Dendritic cell treated with granulocyte-macrophage colony-stimulating factor and Interleukin-4, amounts not matched to agents 40 ng/mL and 50 ng/mL, for 4 days (primary cell): Measurements from ENCODE around the gene NF1.
"Not testable (repeated sequence)": the region's sequence is repeated elsewhere in the genome, so short reads cannot be mapped to it uniquely, and the experiment has no call there.

ENCODE experiments used
- H3K27ac Mint-ChIP-seq: one replicate; pipeline ENCODE4 v1.8.0; 2022; ENCODE audit warnings: mild to moderate bottlenecking, mixed read lengths
- H3K27me3 Mint-ChIP-seq: one replicate; pipeline ENCODE4 v1.8.0; 2022; ENCODE audit warnings: mild to moderate bottlenecking, mixed read lengths
- H3K36me3 Mint-ChIP-seq: one replicate; pipeline ENCODE4 v1.8.0; 2022; ENCODE audit warnings: low read depth, mixed read lengths
- H3K4me1 Mint-ChIP-seq: one replicate; pipeline ENCODE4 v1.8.0; 2022; ENCODE audit warnings: low read depth, mixed read lengths
- H3K4me3 Mint-ChIP-seq: one replicate; pipeline ENCODE4 v1.8.0; 2022; ENCODE audit warnings: mild to moderate bottlenecking, moderate library complexity, mixed read lengths
- H3K9me3 Mint-ChIP-seq: one replicate; pipeline ENCODE4 v1.8.0; 2022; ENCODE audit warnings: mixed read lengths
- intact Hi-C: fragments of 100-400 bp; cut with micrococcal nuclease; formaldehyde crosslinking; loops from one replicate; pipeline ENCODE4 v1.15.0; 2022

NF1 gene

GRCh38 chr17:31251105-31251969, 156.6 kb downstream of the NF1 start:
- Mint-ChIP-seq H3K27ac (no peak overlapping the region), H3K4me3 (no peak overlapping the region), H3K27me3 (no peaks in the 10 kb centered on the region), H3K9me3 (no peaks in the 10 kb centered on the region), H3K36me3 (peaks cover 9% of the 10 kb centered on the region), H3K4me1 (peaks cover 4% of the 10 kb centered on the region)
- intact Hi-C loops = no loop called here

- H3K36me3 Mint-ChIP-seq = peaks cover 4% of the 10 kb centered on the region
- intact Hi-C loops = no loop called here
- H3K4me3 Mint-ChIP-seq = no peak overlapping the region
- H3K9me3 Mint-ChIP-seq = no peaks in the 10 kb centered on the region
- H3K27me3 Mint-ChIP-seq = no peaks in the 10 kb centered on the region
- H3K4me1 Mint-ChIP-seq = peaks cover 4% of the 10 kb centered on the region
- no peak overlapping the region for H3K27ac Mint-ChIP-seq
Observed at GRCh38 chr17:31251970-31252328, 157.2 kb downstream of the NF1 start.

- intact Hi-C loops = no loop called here
- no peak overlapping the region for H3K4me3 Mint-ChIP-seq
- no peak overlapping the region for H3K27ac Mint-ChIP-seq
- peaks cover 4% of the 10 kb centered on the region for H3K4me1 Mint-ChIP-seq
- H3K36me3 Mint-ChIP-seq = no peaks in the 10 kb centered on the region
- H3K9me3 Mint-ChIP-seq = no peaks in the 10 kb centered on the region
- H3K27me3 Mint-ChIP-seq = no peaks in the 10 kb centered on the region
Observed at GRCh38 chr17:31252741-31253140, 158.0 kb downstream of the NF1 start.

- Mint-ChIP-seq H3K9me3 (no peaks in the 10 kb centered on the region), H3K27ac (no peak overlapping the region), H3K4me3 (no peak overlapping the region), H3K27me3 (no peaks in the 10 kb centered on the region), H3K4me1 (peaks cover 4% of the 10 kb centered on the region), H3K36me3 (peaks cover under 1% of the 10 kb centered on the region)
- intact Hi-C loops = no loop called here
Observed at GRCh38 chr17:31254654-31255053, 159.9 kb downstream of the NF1 start.

- Mint-ChIP-seq H3K36me3 (peaks cover 24% of the 10 kb centered on the region), H3K27me3 (no peaks in the 10 kb centered on the region), H3K4me1 (no peaks in the 10 kb centered on the region), H3K4me3 (no peak overlapping the region), H3K9me3 (no peaks in the 10 kb centered on the region), H3K27ac (no peak overlapping the region)
- intact Hi-C loops = no loop called here
Observed at GRCh38 chr17:31256936-31257335, 162.2 kb downstream of the NF1 start.

GRCh38 chr17:31260151-31260550, 165.4 kb downstream of the NF1 start:
- no peaks in the 10 kb centered on the region for H3K4me1 Mint-ChIP-seq
- intact Hi-C loops = no loop called here
- H3K27me3 Mint-ChIP-seq = no peaks in the 10 kb centered on the region

GRCh38 chr17:31261601-31262000, 166.8 kb downstream of the NF1 start:
- Mint-ChIP-seq H3K27me3 (no peaks in the 10 kb centered on the region), H3K36me3 (peaks cover 44% of the 10 kb centered on the region), H3K9me3 (no peaks in the 10 kb centered on the region), H3K27ac (no peak overlapping the region), H3K4me3 (no peak overlapping the region), H3K4me1 (peaks cover 7% of the 10 kb centered on the region)
- intact Hi-C loops = no loop called here

More at GRCh38 chr17:31260151-31260550, 165.4 kb downstream of the NF1 start:
- Mint-ChIP-seq H3K4me3 (no peak overlapping the region), H3K9me3 (no peaks in the 10 kb centered on the region), H3K27ac (no peak overlapping the region), H3K36me3 (peaks cover 30% of the 10 kb centered on the region)

- H3K9me3 Mint-ChIP-seq, H3K27ac Mint-ChIP-seq, H3K4me1 Mint-ChIP-seq, H3K4me3 Mint-ChIP-seq, intact Hi-C loops, H3K27me3 Mint-ChIP-seq: not testable (repeated sequence)
- peaks cover 58% of the 10 kb centered on the region for H3K36me3 Mint-ChIP-seq
Observed at GRCh38 chr17:31262923-31263322, 168.1 kb downstream of the NF1 start.

- Mint-ChIP-seq H3K4me3 (no peak overlapping the region), H3K36me3 (peaks cover 62% of the 10 kb centered on the region), H3K9me3 (no peaks in the 10 kb centered on the region), H3K27me3 (no peaks in the 10 kb centered on the region), H3K27ac (no peak overlapping the region), H3K4me1 (peaks cover 7% of the 10 kb centered on the region)
- intact Hi-C loops = loop anchor here (5.0 kb wide), 1 partner anchor 106 kb away; no protein-coding TSS in a partner anchor
Observed at GRCh38 chr17:31266042-31266441, 171.3 kb downstream of the NF1 start.

GRCh38 chr17:31269036-31269577, 174.3 kb downstream of the NF1 start:
- peaks cover 23% of the 10 kb centered on the region for H3K4me1 Mint-ChIP-seq
- no peak overlapping the region for H3K27ac Mint-ChIP-seq
- no peaks in the 10 kb centered on the region for H3K27me3 Mint-ChIP-seq
- H3K9me3 Mint-ChIP-seq = no peaks in the 10 kb centered on the region
- peaks cover 60% of the 10 kb centered on the region for H3K36me3 Mint-ChIP-seq
- H3K4me3 Mint-ChIP-seq = no peak overlapping the region
- intact Hi-C loops = loop anchor here (5.0 kb wide), 1 partner anchor 103 kb away; no protein-coding TSS in a partner anchor

- no peak overlapping the region for H3K4me3 Mint-ChIP-seq
- H3K9me3 Mint-ChIP-seq = no peaks in the 10 kb centered on the region
- H3K27me3 Mint-ChIP-seq = no peaks in the 10 kb centered on the region
- H3K36me3 Mint-ChIP-seq = peaks cover 60% of the 10 kb centered on the region
- no peak overlapping the region for H3K27ac Mint-ChIP-seq
- H3K4me1 Mint-ChIP-seq = peaks cover 27% of the 10 kb centered on the region
- intact Hi-C loops = loop anchor here (5.0 kb wide), 1 partner anchor 103 kb away; no protein-coding TSS in a partner anchor
Observed at GRCh38 chr17:31269578-31269983, 174.8 kb downstream of the NF1 start.

- Mint-ChIP-seq H3K4me3 (no peak overlapping the region), H3K4me1 (peaks cover 28% of the 10 kb centered on the region), H3K9me3 (no peaks in the 10 kb centered on the region), H3K36me3 (peaks cover 55% of the 10 kb centered on the region), H3K27me3 (no peaks in the 10 kb centered on the region), H3K27ac (peak overlapping the region; percentile 24)
- intact Hi-C loops = loop anchor here (5.0 kb wide), 1 partner anchor 35 kb away; no protein-coding TSS in a partner anchor
Observed at GRCh38 chr17:31272236-31272635, 177.5 kb downstream of the NF1 start.

- Mint-ChIP-seq H3K4me3 (no peak overlapping the region), H3K36me3 (peaks cover 55% of the 10 kb centered on the region), H3K27ac (peak overlapping the region; percentile 24), H3K4me1 (peaks cover 28% of the 10 kb centered on the region), H3K9me3 (no peaks in the 10 kb centered on the region), H3K27me3 (no peaks in the 10 kb centered on the region)
- intact Hi-C loops = loop anchor here (5.0 kb wide), 1 partner anchor 34 kb away; no protein-coding TSS in a partner anchor
Observed at GRCh38 chr17:31272803-31273202, 178.0 kb downstream of the NF1 start.

GRCh38 chr17:31273516-31273915, 178.7 kb downstream of the NF1 start:
- Mint-ChIP-seq H3K27me3 (no peaks in the 10 kb centered on the region), H3K4me1 (peaks cover 28% of the 10 kb centered on the region), H3K9me3 (no peaks in the 10 kb centered on the region), H3K4me3 (no peak overlapping the region), H3K36me3 (peaks cover 53% of the 10 kb centered on the region), H3K27ac (no peak overlapping the region)
- intact Hi-C loops = loop anchor here (5.0 kb wide), 1 partner anchor 34 kb away; no protein-coding TSS in a partner anchor
